CD4-positive, alpha-beta T cell treated with Interleukin-15 for 1 hour (primary cell): Measurements from ENCODE around the gene HYLS1.
"Not testable (repeated sequence)": the region's sequence is repeated elsewhere in the genome, so short reads cannot be mapped to it uniquely, and the experiment has no call there.

Experiments
- DNase-seq: peaks from one replicate; pipeline ENCODE4 v3.0.0-alpha.2; 2020

HYLS1 gene

GRCh38 chr11:125887373-125888324 is at the start of gene HYLS1:
Gene HYLS1 (plus strand): TSS chr11:125887668. CDS start chr11:125899369, 11,701 bp downstream.
- peak; percentile 96 for DNase-seq

GRCh38 chr11:125842321-125842948 is 45.0 kb upstream of the HYLS1 start:
- no peak for DNase-seq

- DNase-seq: no peak
These were observed 41.3 kb upstream of the HYLS1 start for GRCh38 chr11:125846188-125846587.

- DNase-seq: not testable (repeated sequence)
These were observed 29.8 kb upstream of the HYLS1 start for GRCh38 chr11:125857670-125858069.

- DNase-seq: not testable (repeated sequence)
These were observed 24.7 kb upstream of the HYLS1 start for GRCh38 chr11:125862786-125863185.

GRCh38 chr11:125865354-125865753 is 22.1 kb upstream of the HYLS1 start:
- DNase-seq: not testable (repeated sequence)

GRCh38 chr11:125869521-125869920 is 17.9 kb upstream of the HYLS1 start:
- DNase-seq: no peak

GRCh38 chr11:125871391-125872137 is 15.9 kb upstream of the HYLS1 start:
- no peak for DNase-seq

GRCh38 chr11:125872138-125872491 is 15.4 kb upstream of the HYLS1 start:
- DNase-seq: no peak

GRCh38 chr11:125873881-125874555 is 13.4 kb upstream of the HYLS1 start:
- DNase-seq: no peak

GRCh38 chr11:125874556-125875124 is 12.8 kb upstream of the HYLS1 start:
- peak; percentile 31 for DNase-seq

- DNase-seq: no peak
These were observed 6.2 kb upstream of the HYLS1 start for GRCh38 chr11:125881291-125881690.

- DNase-seq: no peak
These were observed 4.1 kb upstream of the HYLS1 start for GRCh38 chr11:125883375-125883774.

GRCh38 chr11:125886997-125887372 is 483 bp upstream of the HYLS1 start:
- peak; percentile 25 for DNase-seq

- no peak for DNase-seq
These were observed 3.1 kb downstream of the HYLS1 start for GRCh38 chr11:125890447-125891100.

- no peak for DNase-seq
These were observed 4.6 kb downstream of the HYLS1 start for GRCh38 chr11:125892071-125892470.

- DNase-seq: no peak
These were observed 5.5 kb downstream of the HYLS1 start for GRCh38 chr11:125892994-125893393.

- no peak for DNase-seq
These were observed 14.4 kb downstream of the HYLS1 start for GRCh38 chr11:125901872-125902271.

GRCh38 chr11:125902277-125902926 is 14.9 kb downstream of the HYLS1 start:
- no peak for DNase-seq

GRCh38 chr11:125902927-125903710 is 15.7 kb downstream of the HYLS1 start, which contains the start of gene PUS3:
Gene PUS3 (minus strand): TSS chr11:125903206. CDS start chr11:125896284, 6,922 bp downstream.
- DNase-seq: peak; percentile 88
